ENCODE measurements around the gene CMIP.

GRCh38 chr16:81555660-81556059 lies 111.1 kb downstream of the CMIP start:
- TF ChIP-seq CTCF (IDR thresholded peaks at IDR 0.05) (no peak), POLR2AphosphoS5 (IDR thresholded peaks at IDR 0.05) (no peak)

Data from esophagus muscularis mucosa (tissue), 3 donors.